Upper lobe of right lung (tissue), 1 donor: Measurements from ENCODE around the gene HRH4. TPM values are rescaled to one million over a fixed set of nuclear protein-coding genes. Genes with fewer than 3 reads are reported as not detected.

Experiments
- ATAC-seq: fragments of 200-7000 bp; cut with Tn5 transposase; one replicate; pipeline ENCODE4 v1.9.1; 2020; ENCODE audit warnings: mild to moderate bottlenecking, moderate library complexity
- DNase-seq: peaks from one replicate; pipeline ENCODE4 v3.0.0-alpha.2; 2020
- H3K27ac ChIP-seq: fragments of 200-600 bp; one replicate; pipeline ENCODE4 v1.8.0; 2022
- H3K27me3 ChIP-seq: fragments of 200-600 bp; one replicate; pipeline ENCODE4 v1.8.0; 2022; ENCODE audit warnings: mild to moderate bottlenecking
- H3K36me3 ChIP-seq: fragments of 200-600 bp; one replicate; pipeline ENCODE4 v1.8.0; 2022
- H3K4me1 ChIP-seq: fragments of 200-600 bp; one replicate; pipeline ENCODE4 v1.8.0; 2022
- H3K4me3 ChIP-seq: fragments of 200-600 bp; one replicate; pipeline ENCODE4 v1.8.0; 2022; ENCODE audit warnings: mild to moderate bottlenecking
- H3K9me3 ChIP-seq: fragments of 200-600 bp; one replicate; pipeline ENCODE4 v1.8.0; 2022
- intact Hi-C: fragments of 100-400 bp; cut with DNase I; formaldehyde crosslinking; loops from one replicate; pipeline ENCODE4 v1.11.0; 2022
- total RNA-seq: library from RNA; stranded (reverse); fragmentation: NEBNext Ultra II Directional; extraction: Animal tissue kit (Norgen Biotek cat#: 25700); gene quantifications from one replicate; pipeline ENCODE4 v1.2.1, GENCODE V29; 2021
- TF ChIP-seq, protein P1 (sequence below): fragments of 200-600 bp; IDR thresholded peaks from one replicate; pipeline ENCODE4 v1.8.0; 2022; ENCODE audit warnings: antibody characterized with exemption
- donor health status: DM: no; HTN: yes; CAD: no; lungs with severe emphysema.

HRH4 gene
- total RNA-seq, 1 donor from 2014 or later: 1.7 TPM

DNA sequence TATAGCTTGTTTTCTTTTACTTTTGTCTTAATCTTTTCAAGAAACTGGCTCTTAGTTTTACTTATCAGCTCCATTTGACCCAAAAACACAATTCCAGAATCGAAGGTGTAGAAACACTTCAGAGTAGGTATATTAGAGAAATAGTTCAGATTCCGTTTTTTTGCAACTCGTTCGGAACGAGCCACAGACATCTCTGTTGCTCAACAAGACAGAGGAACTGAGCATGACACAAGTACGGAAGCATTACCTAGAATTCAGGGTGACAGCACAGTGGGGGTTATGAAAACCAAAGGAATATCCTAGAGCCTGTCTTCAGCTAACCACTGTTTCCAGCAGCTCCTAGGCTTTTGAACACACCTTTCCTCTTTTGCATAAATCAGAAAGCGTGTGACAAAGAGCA, 5.0 kb downstream of the HRH4 start:
- no peaks in the 10 kb centered on the region for H3K9me3 ChIP-seq
- H3K27ac ChIP-seq: no peak overlapping the region
- peak; percentile 78 for ATAC-seq
- intact Hi-C loops: no loop called here
- TF ChIP-seq, protein P1, sequence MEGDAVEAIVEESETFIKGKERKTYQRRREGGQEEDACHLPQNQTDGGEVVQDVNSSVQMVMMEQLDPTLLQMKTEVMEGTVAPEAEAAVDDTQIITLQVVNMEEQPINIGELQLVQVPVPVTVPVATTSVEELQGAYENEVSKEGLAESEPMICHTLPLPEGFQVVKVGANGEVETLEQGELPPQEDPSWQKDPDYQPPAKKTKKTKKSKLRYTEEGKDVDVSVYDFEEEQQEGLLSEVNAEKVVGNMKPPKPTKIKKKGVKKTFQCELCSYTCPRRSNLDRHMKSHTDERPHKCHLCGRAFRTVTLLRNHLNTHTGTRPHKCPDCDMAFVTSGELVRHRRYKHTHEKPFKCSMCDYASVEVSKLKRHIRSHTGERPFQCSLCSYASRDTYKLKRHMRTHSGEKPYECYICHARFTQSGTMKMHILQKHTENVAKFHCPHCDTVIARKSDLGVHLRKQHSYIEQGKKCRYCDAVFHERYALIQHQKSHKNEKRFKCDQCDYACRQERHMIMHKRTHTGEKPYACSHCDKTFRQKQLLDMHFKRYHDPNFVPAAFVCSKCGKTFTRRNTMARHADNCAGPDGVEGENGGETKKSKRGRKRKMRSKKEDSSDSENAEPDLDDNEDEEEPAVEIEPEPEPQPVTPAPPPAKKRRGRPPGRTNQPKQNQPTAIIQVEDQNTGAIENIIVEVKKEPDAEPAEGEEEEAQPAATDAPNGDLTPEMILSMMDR: no peak
- DNase-seq: no peak
- no peaks in the 10 kb centered on the region for H3K4me1 ChIP-seq
- no peaks in the 10 kb centered on the region for H3K36me3 ChIP-seq
- no peaks in the 10 kb centered on the region for H3K27me3 ChIP-seq
- H3K4me3 ChIP-seq: no peak overlapping the region

DNA sequence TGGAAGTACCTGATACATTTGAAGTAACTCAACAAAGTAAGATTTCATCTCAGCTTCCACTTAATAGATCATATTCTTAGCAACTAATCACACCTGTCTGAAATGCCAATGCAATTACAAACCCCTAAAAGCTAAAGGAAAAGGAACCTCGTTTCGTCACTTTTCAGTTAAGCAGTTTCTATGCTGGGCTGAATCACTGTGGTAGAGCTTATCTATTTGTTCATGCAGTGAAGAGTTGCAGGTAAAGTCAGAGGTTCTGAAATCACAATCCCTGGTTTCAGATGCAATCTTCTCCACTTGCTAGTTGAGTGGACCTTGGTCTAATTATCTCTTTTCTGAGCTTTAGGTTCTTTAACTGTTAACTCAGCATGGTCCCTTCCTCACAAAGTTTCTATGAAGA, 6.3 kb downstream of the HRH4 start:
- Histone ChIP-seq H3K36me3 (no peaks in the 10 kb centered on the region), H3K4me1 (no peaks in the 10 kb centered on the region), H3K27me3 (no peaks in the 10 kb centered on the region), H3K9me3 (no peaks in the 10 kb centered on the region), H3K4me3 (no peak overlapping the region), H3K27ac (no peak overlapping the region)
- no peak for DNase-seq
- TF ChIP-seq, protein P1: no peak
- intact Hi-C loops: no loop called here
- ATAC-seq: no peak

DNA sequence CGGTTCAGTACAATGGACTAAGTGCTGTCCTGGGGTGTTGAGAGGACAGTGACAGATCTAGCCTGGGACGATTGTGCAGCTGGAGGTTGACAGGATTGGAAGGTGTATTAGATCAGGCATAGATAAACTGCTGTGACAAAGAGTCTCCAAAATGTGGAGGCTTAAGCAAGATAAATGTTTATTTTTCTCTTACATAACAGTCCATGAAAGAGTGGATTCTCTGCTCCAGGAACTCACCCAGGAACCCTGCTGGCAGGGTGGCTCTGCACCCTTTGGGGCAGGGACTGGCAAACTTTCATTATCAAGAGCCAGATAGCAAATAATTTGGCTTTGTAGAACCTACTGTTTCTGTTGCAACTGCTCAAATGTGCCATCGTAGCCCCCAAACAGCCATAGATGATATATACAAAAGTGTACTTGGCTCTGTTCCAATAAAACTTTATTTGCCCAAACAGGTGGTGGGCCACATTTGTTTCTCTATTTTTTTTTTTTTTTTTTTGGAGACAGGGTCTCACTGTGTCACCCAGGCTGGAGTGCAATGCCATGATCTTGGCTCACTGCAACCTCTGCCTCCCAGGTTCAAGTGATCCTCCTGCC, 9.7 kb downstream of the HRH4 start:
- no peak for ATAC-seq
- TF ChIP-seq, protein P1: no peak
- H3K4me1 ChIP-seq: no peaks in the 10 kb centered on the region
- no peak for DNase-seq
- no peak overlapping the region for H3K4me3 ChIP-seq
- H3K36me3 ChIP-seq: no peaks in the 10 kb centered on the region
- intact Hi-C loops: no loop called here
- H3K27ac ChIP-seq: no peak overlapping the region
- H3K27me3 ChIP-seq: no peaks in the 10 kb centered on the region
- no peaks in the 10 kb centered on the region for H3K9me3 ChIP-seq

DNA sequence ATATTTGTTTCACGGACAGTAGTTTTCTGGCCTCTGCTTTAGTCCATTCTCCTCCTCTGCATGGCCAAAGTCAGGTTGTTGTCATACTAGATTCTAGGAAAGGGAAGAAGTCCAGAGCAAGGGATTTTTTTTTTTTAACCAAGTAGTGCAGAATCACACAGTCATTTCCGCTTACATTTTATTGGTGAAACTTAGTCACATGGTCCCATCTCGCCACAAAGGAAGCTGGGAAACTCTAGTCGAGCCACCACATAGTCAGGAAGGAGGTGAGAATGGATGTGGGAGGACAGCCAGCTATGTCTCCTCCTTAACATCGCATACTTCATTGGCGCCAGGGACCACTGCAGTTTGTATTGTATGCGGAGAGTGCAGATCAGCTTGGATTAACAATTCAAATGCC, 10.4 kb downstream of the HRH4 start:
- intact Hi-C loops: no loop called here

DNA sequence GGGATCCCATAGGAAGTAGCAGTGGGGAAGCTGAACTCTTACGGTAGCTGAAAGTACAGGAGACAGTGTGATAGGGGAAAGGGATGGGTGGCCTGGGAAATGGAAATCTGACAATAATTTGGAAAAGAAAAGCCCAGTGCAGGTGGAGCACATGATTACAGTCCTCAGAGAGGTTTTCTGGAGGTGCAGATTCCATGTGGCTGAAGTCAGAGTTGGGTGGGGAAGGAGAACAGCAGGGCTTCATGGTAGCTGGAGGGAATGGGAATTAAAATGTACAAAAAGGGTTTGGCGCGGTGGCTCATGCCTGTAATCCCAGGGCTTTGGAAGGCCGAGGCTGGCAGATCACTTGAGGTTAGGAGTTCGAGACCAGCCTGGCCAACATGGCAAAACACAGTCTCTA, 12.2 kb downstream of the HRH4 start:
- Histone ChIP-seq H3K27ac (no peak overlapping the region), H3K36me3 (no peaks in the 10 kb centered on the region), H3K4me1 (no peaks in the 10 kb centered on the region), H3K27me3 (no peaks in the 10 kb centered on the region), H3K9me3 (no peaks in the 10 kb centered on the region), H3K4me3 (no peak overlapping the region)
- TF ChIP-seq, protein P1: no peak
- DNase-seq (no peak), ATAC-seq (no peak)
- intact Hi-C loops: no loop called here

More for the DNA sequence above, 10.4 kb downstream of the HRH4 start:
- H3K4me3 ChIP-seq: no peak overlapping the region
- H3K9me3 ChIP-seq: no peaks in the 10 kb centered on the region
- no peak overlapping the region for H3K27ac ChIP-seq
- H3K4me1 ChIP-seq: no peaks in the 10 kb centered on the region
- no peaks in the 10 kb centered on the region for H3K27me3 ChIP-seq
- ATAC-seq: no peak
- no peaks in the 10 kb centered on the region for H3K36me3 ChIP-seq
- no peak for DNase-seq
- TF ChIP-seq, protein P1: no peak

DNA sequence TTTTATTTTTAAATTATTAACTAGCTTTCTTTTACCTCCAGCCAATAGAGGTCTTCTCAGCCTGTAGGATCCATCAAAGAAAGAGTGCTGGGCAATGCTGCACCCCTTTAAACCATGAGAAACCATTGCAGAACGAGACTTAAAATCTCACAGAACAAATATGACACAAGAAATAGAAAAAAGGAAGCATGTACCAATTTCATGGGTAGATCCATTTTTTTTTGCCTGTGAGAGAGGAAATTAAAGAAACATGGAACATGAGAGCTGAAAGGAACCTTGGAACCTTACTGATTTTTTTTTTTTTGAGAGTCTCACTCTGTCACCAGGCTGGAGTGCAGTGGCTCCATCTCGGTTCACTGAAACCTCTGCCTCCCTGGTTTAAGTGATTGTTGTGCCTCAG, 14.0 kb downstream of the HRH4 start:
- no peak overlapping the region for H3K4me3 ChIP-seq
- no peak for ATAC-seq
- TF ChIP-seq, protein P1: no peak

More for the DNA sequence above, 14.0 kb downstream of the HRH4 start:
- Histone ChIP-seq H3K4me1 (no peaks in the 10 kb centered on the region), H3K27ac (no peak overlapping the region), H3K36me3 (no peaks in the 10 kb centered on the region), H3K27me3 (no peaks in the 10 kb centered on the region), H3K9me3 (no peaks in the 10 kb centered on the region)
- DNase-seq: no peak
- intact Hi-C loops: no loop called here
